GM12864 (cell line): ENCODE results near the gene ARID1B.

Source experiments
- DNase-seq: peaks from one replicate; pipeline ENCODE4 v3.0.0-alpha.2; 2011; ENCODE audit warnings: low read depth
- H3K4me3 ChIP-seq: 2 replicates; pipeline ENCODE4 v1.5.1; 2011; ENCODE audit warnings: mild to moderate bottlenecking, low read depth, low read length, control low read depth
- TF ChIP-seq, protein P1 (sequence below): IDR thresholded peaks from 2 replicates; pipeline ENCODE4 v1.5.1; 2011; ENCODE audit warnings: low read depth, mild to moderate bottlenecking, moderate library complexity, low read length, control low read depth, inconsistent platforms; ENCODE audit errors: missing control alignments

The ARID1B gene

DNA sequence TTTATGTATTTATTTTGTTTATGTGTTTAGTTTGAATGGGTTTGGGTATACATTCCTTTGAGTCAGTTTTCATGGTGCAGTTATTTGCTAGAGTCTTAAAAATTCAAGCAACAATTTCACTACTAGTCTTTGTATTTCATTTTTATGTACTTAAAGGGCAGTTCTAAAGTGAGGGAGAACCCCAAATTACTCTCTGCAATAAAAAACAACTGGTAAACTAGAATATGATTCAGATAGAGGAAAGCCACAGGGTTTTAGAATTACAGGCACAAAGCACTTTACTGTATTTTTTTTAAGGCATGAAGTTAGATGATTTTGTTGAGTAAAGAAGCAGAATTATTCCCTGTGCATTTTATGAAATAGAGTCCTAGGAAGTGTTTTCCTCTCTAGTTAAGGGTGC, 183.3 kb downstream of the ARID1B start:
- no peak overlapping the region for H3K4me3 ChIP-seq
- TF ChIP-seq, protein P1, sequence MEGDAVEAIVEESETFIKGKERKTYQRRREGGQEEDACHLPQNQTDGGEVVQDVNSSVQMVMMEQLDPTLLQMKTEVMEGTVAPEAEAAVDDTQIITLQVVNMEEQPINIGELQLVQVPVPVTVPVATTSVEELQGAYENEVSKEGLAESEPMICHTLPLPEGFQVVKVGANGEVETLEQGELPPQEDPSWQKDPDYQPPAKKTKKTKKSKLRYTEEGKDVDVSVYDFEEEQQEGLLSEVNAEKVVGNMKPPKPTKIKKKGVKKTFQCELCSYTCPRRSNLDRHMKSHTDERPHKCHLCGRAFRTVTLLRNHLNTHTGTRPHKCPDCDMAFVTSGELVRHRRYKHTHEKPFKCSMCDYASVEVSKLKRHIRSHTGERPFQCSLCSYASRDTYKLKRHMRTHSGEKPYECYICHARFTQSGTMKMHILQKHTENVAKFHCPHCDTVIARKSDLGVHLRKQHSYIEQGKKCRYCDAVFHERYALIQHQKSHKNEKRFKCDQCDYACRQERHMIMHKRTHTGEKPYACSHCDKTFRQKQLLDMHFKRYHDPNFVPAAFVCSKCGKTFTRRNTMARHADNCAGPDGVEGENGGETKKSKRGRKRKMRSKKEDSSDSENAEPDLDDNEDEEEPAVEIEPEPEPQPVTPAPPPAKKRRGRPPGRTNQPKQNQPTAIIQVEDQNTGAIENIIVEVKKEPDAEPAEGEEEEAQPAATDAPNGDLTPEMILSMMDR: no peak
- DNase-seq: no peak

DNA sequence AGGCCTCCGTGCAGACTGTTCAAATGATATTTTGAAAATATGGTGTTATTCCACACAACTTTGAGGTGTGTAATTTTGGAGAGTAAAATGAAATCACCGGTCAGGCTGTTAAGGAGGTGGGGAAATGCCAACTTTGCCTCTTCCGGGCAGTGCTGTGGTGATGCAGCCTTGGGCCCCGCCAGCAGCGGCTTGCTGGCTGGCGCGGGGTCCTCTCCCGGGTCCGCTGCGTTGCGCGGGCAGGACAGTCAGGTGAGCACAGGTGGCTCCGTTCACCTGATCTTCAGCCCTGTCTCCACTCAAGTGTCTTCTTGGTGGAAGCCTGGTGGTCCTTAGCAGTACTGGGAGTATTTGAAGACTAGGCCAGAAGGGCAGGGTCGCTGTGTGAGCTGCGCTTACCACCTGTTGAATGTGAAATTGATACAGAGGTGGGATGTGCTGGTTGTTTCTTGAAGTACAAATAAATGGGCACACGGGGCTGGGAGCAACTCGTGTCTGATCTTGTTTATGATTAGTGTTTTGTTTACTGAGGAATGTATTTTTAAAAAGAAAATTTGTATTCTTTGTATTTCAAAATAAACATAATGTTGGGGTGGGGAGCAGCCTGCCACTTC, 184.2 kb downstream of the ARID1B start:
- TF ChIP-seq, protein P1: no peak
- no peak for DNase-seq
- H3K4me3 ChIP-seq: no peak overlapping the region

DNA sequence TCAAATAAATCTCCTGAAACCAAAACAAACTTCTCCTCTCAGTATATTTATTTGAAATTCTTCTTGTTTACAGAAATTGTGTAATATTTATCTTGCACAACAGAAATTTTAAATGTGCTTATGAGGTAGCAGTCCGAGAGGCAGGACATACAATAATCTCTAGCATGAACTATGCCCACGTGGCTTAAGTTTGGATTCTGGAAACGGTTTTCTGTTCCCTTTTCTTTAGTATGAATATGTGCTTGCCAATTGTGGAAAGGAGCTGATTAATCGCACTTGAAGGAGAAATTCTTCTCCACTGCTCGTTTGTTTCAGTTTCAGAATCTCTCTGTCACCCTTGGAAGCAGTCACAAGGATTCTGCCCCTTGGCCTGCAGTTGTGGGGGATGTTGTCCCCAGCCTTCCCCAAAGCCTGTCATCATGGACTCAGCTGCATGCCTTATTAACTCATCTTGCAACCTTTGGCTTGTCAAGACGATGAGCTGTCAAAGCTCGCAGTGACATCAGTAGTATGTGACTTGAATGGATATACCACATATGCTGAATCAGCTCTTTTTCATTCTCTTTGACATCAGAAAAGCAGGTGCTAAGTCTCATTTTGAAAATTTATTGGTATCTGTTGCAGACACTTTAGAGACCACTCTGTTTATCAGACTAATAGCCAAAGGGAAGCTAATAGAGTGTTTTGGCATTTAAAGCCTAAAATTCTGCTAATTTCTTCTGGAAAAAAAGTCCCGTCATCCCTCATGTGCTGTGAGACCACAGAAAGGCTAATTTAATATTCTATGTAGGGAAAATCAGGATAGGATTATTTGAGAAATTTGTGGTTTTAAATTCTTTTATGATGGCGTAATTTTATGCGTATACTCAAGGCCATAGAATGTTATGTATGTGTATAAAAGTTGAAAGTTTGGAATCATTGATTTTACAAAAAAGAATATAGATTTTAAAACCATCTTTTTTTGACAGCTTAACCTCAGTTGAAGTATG, 186.8 kb downstream of the ARID1B start:
- DNase-seq: no peak
- TF ChIP-seq, protein P1: no peak
- peak overlapping the region; percentile 28 for H3K4me3 ChIP-seq

DNA sequence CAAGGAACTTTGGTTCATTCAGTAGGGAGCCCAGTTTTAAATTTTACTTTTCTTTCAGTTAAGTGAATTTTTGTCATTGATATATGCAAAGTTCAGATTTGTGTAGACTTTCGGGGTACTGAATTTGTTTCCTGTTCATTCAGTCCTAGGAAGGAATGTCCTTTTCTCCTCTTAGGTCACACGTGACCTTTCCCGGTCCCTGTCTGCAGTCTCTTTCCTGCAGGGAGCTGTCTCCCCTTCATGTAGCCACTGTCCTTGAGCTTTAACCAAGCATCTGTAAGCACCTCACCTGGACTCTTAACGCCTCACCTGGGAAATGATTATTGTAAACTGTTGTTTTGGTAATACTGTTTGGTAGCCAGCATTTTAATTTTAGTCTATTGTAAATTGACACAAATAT, 190.7 kb downstream of the ARID1B start:
- H3K4me3 ChIP-seq: no peak overlapping the region
- TF ChIP-seq, protein P1: no peak
- no peak for DNase-seq

DNA sequence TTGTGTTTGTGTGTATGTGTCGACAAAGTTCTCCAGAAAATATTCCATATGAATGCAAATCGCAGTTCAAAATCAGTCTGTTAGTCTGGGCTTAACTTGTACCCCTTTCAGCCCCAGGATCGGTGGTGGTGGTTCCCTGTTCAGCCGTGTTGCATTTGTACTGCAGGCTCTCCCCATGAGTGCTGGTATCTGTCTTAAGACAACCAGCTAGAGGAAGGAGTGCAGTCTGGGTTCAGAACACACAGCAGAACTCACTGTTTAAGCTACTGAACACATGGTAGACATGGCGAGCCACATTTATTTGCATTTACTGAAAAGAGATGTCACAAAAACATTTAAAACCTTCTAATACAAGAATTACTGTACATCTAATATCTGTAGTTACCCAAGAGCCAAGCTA, 192.1 kb downstream of the ARID1B start:
- TF ChIP-seq, protein P1: no peak
- no peak overlapping the region for H3K4me3 ChIP-seq
- no peak for DNase-seq

DNA sequence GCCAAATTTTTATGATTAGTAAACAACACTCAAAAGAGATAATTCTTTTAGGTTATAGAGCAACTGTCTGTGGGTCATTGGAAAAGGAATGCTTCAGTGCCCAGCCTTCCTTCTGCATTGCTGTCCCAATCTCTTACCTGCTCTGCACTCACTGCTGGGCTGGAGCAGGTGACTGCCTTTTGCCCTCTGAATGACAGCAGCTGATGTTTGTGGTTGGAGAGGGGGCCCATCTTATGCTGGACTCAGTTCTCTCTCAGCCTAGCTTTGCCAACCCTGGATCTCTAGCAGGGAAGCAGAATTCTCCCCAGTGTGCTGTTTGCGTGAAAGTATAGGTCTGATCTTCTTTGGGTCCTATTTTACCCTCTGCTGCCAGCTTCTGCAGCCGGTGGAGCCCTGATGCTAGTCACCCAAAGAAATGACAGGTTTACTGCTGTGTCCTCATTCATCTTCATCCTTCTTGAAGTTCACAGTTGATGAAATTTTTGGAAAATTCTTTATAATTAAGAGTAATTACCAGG, 193.5 kb downstream of the ARID1B start:
- DNase-seq: no peak
- TF ChIP-seq, protein P1: no peak
- no peak overlapping the region for H3K4me3 ChIP-seq
